Urinary bladder (tissue), 4 donors: ENCODE results near the gene LGALS7B. TPM values are rescaled to one million over a fixed set of nuclear protein-coding genes. Genes with fewer than 3 reads are reported as not detected.
"Not testable (repeated sequence)": the region's sequence is repeated elsewhere in the genome, so short reads cannot be mapped to it uniquely, and the experiment has no call there.

Experiments used
- DNase-seq: peaks from one replicate; pipeline ENCODE4 v3.0.0-alpha.2; 2015; ENCODE audit errors: extremely low spot score
- H3K27ac ChIP-seq: one replicate; pipeline ENCODE4 v1.5.1; 2013; ENCODE audit warnings: low read depth, mild to moderate bottlenecking, moderate library complexity
- H3K36me3 ChIP-seq: one replicate; pipeline ENCODE4 v1.6.1; 2013; ENCODE audit warnings: mild to moderate bottlenecking, moderate library complexity; ENCODE audit not compliant: insufficient read depth
- H3K4me1 ChIP-seq: one replicate; pipeline ENCODE4 v1.6.1; 2013; ENCODE audit warnings: mild to moderate bottlenecking, moderate library complexity; ENCODE audit not compliant: insufficient read depth
- H3K4me3 ChIP-seq: one replicate; pipeline ENCODE4 v1.5.1; 2013; ENCODE audit warnings: low read depth, low read length
- WGBS: extraction: QIAGEN DNeasy Blood & Tissue Kit; methylation state at CpG from one replicate; pipeline ENCODE4 v1.1.7; 2013; 5-methylcytosine and 5-hydroxymethylcytosine counted together
- polyA plus RNA-seq: library from polyadenylated mRNA; stranded (reverse); fragments of 200-250 nt; gene quantifications from one replicate; pipeline ENCODE4 v1.2.3, GENCODE V29; 2013
- total RNA-seq: library from RNA; depleted of rRNA; stranded (reverse); fragments of >200 nt; gene quantifications from one replicate; pipeline ENCODE4 v1.2.3, GENCODE V29; 2014
- donor health status: healthy with polysubstance abuse.
- donor health status: healthy.

LGALS7B gene
- total RNA-seq (1.2 TPM), polyA plus RNA-seq (not detected)

GRCh38 chr19:38788478-38789243, at the start of gene LGALS7B:
LGALS7B (plus strand) TSS chr19:38789200; CDS start chr19:38789227, 27 bp downstream.
- H3K4me1 ChIP-seq = peaks cover 2% of the 10 kb centered on the region
- no peak within 1 kb of the TSS for H3K27ac ChIP-seq
- H3K4me3 ChIP-seq = no peak within 1 kb of the TSS
- H3K36me3 ChIP-seq = no peaks in the 10 kb centered on the region
- no peak for DNase-seq
- 62% methylated on average over 13 of the region's 17 CpGs for WGBS

GRCh38 chr19:38739440-38740256, 49.4 kb upstream of the LGALS7B start:
- no peak for DNase-seq
- no peaks in the 10 kb centered on the region for H3K36me3 ChIP-seq
- WGBS = 82% methylated on average over 16 of the region's 16 CpGs
- no peak overlapping the region for H3K4me3 ChIP-seq
- no peaks in the 10 kb centered on the region for H3K4me1 ChIP-seq
- H3K27ac ChIP-seq = no peak overlapping the region

GRCh38 chr19:38740257-38740592, 48.8 kb upstream of the LGALS7B start:
- H3K4me3 ChIP-seq = no peak overlapping the region
- no peak for DNase-seq
- no peak overlapping the region for H3K27ac ChIP-seq
- 86% methylated on average over 9 of the region's 9 CpGs for WGBS
- H3K36me3 ChIP-seq = no peaks in the 10 kb centered on the region
- H3K4me1 ChIP-seq = no peaks in the 10 kb centered on the region

GRCh38 chr19:38740932-38741331, 48.1 kb upstream of the LGALS7B start:
- H3K27ac ChIP-seq = no peak overlapping the region
- no peak for DNase-seq
- H3K36me3 ChIP-seq = no peaks in the 10 kb centered on the region
- H3K4me3 ChIP-seq = no peak overlapping the region
- H3K4me1 ChIP-seq = no peaks in the 10 kb centered on the region
- WGBS = 95% methylated on average over 2 of the region's 2 CpGs

- no peaks in the 10 kb centered on the region for H3K36me3 ChIP-seq
- H3K27ac ChIP-seq = no peak overlapping the region
- 94% methylated on average over 15 of the region's 15 CpGs for WGBS
- H3K4me3 ChIP-seq = no peak overlapping the region
- no peaks in the 10 kb centered on the region for H3K4me1 ChIP-seq
- no peak for DNase-seq
Observed at GRCh38 chr19:38741670-38742069, 47.3 kb upstream of the LGALS7B start.

GRCh38 chr19:38742296-38742695, 46.7 kb upstream of the LGALS7B start:
- no peaks in the 10 kb centered on the region for H3K4me1 ChIP-seq
- DNase-seq = no peak
- WGBS = 95% methylated on average over 9 of the region's 9 CpGs
- H3K4me3 ChIP-seq = no peak overlapping the region
- H3K36me3 ChIP-seq = no peaks in the 10 kb centered on the region
- no peak overlapping the region for H3K27ac ChIP-seq

- Histone ChIP-seq H3K27ac (no peak overlapping the region), H3K36me3 (no peaks in the 10 kb centered on the region), H3K4me3 (no peak overlapping the region), H3K4me1 (no peaks in the 10 kb centered on the region)
- DNase-seq = no peak
- WGBS = 88% methylated on average over 6 of the region's 6 CpGs
Observed at GRCh38 chr19:38742906-38743305, 46.1 kb upstream of the LGALS7B start.

GRCh38 chr19:38743394-38744297, 45.4 kb upstream of the LGALS7B start:
- no peak overlapping the region for H3K4me3 ChIP-seq
- no peaks in the 10 kb centered on the region for H3K36me3 ChIP-seq
- WGBS = 69% methylated on average over 20 of the region's 20 CpGs
- no peak overlapping the region for H3K27ac ChIP-seq
- H3K4me1 ChIP-seq = no peaks in the 10 kb centered on the region
- no peak for DNase-seq

GRCh38 chr19:38744298-38744681, 44.7 kb upstream of the LGALS7B start, which contains the start of gene CAPN12:
CAPN12 (minus strand) TSS chr19:38744474; CDS start chr19:38744165, 309 bp downstream.
- 87% methylated on average over 10 of the region's 10 CpGs for WGBS
- DNase-seq = no peak
- Histone ChIP-seq H3K4me3 (no peak within 1 kb of the TSS), H3K4me1 (no peaks in the 10 kb centered on the region), H3K36me3 (no peaks in the 10 kb centered on the region), H3K27ac (no peak within 1 kb of the TSS)

- H3K36me3 ChIP-seq = no peaks in the 10 kb centered on the region
- no peaks in the 10 kb centered on the region for H3K4me1 ChIP-seq
- H3K27ac ChIP-seq = no peak overlapping the region
- WGBS = 81% methylated on average over 6 of the region's 6 CpGs
- no peak for DNase-seq
- H3K4me3 ChIP-seq = no peak overlapping the region
Observed at GRCh38 chr19:38744874-38745273, 44.1 kb upstream of the LGALS7B start.

- H3K36me3 ChIP-seq = no peaks in the 10 kb centered on the region
- DNase-seq = no peak
- no peaks in the 10 kb centered on the region for H3K4me1 ChIP-seq
- H3K27ac ChIP-seq = no peak overlapping the region
- no peak overlapping the region for H3K4me3 ChIP-seq
- 77% methylated on average over 7 of the region's 7 CpGs for WGBS
Observed at GRCh38 chr19:38745316-38745715, 43.7 kb upstream of the LGALS7B start.

GRCh38 chr19:38753783-38754182, 35.2 kb upstream of the LGALS7B start:
- not testable (repeated sequence) for H3K4me1 ChIP-seq, DNase-seq, H3K27ac ChIP-seq, H3K36me3 ChIP-seq, H3K4me3 ChIP-seq
- WGBS = 78% methylated on average over 3 of the region's 3 CpGs

- H3K4me1 ChIP-seq, H3K27ac ChIP-seq, DNase-seq, H3K36me3 ChIP-seq, H3K4me3 ChIP-seq: not testable (repeated sequence)
- whole genome bisulfite sequencing = 68% methylated on average over 2 of the region's 2 CpGs
Observed at GRCh38 chr19:38754196-38754595, 34.8 kb upstream of the LGALS7B start.
